Ovary (tissue), 9 donors: Measurements from ENCODE around the gene MYRIP. TPM values are rescaled to one million over a fixed set of nuclear protein-coding genes. Genes with fewer than 3 reads are reported as not detected.

Experiments
- DNase-seq, 5 donors: peaks; one replicate each; pipeline ENCODE4 v3.0.0-alpha.2; 2019 to 2020
- H3K27ac ChIP-seq, 2 donors: fragments of 200-600 bp; one replicate each; pipeline versions ENCODE4 v1.5.1 to v1.8.0; 2019 to 2022
- H3K27me3 ChIP-seq: fragments of 200-600 bp; one replicate; pipeline ENCODE4 v1.8.0; 2022
- H3K36me3 ChIP-seq: fragments of 200-600 bp; sonication (generic); one replicate; pipeline ENCODE4 v1.5.1; 2019
- H3K4me1 ChIP-seq: one replicate; pipeline ENCODE4 v1.8.1; 2013; ENCODE audit warnings: mild to moderate bottlenecking, moderate library complexity; ENCODE audit not compliant: insufficient read depth
- H3K4me3 ChIP-seq: fragments of 200-600 bp; sonication (generic); one replicate; pipeline ENCODE4 v1.5.1; 2017
- H3K9me3 ChIP-seq, 2 donors: fragments of 200-600 bp in 1 of 2; sonication (generic) in 1 of 2; one replicate each; pipeline versions ENCODE4 v1.5.1 to v1.8.1; 2013 to 2019; ENCODE audit warnings: mild to moderate bottlenecking in 1 of 2, moderate library complexity in 1 of 2
- CTCF ChIP-seq, 3 donors: fragments of 450-650 bp in 2 of 3; fragments of 200-600 bp in 1 of 3; IDR thresholded peaks; one replicate each; pipeline versions ENCODE4 v1.5.1 to v1.8.0; 2016 to 2022; ENCODE audit warnings: antibody characterized with exemption in 3 of 3, mild to moderate bottlenecking in 1 of 3
- EP300 ChIP-seq: sonication (generic); formaldehyde crosslinking; IDR thresholded peaks from one replicate; pipeline ENCODE4 v1.6.1; 2017; ENCODE audit warnings: antibody characterized with exemption
- POLR2A ChIP-seq: fragments of 450-650 bp; IDR thresholded peaks from one replicate; pipeline ENCODE4 v1.6.1; 2017; ENCODE audit warnings: antibody characterized with exemption, mild to moderate bottlenecking, moderate library complexity
- WGBS, 3 donors: extraction: QIAGEN DNeasy Blood & Tissue Kit in 1 of 3; methylation state at CpG; one replicate each; pipeline versions ENCODE4 v1.1.5 to v1.1.7; 2013 to 2017; 5-methylcytosine and 5-hydroxymethylcytosine counted together
- intact Hi-C, 4 donors: fragments of 100-400 bp; cut with DNase I; formaldehyde crosslinking; loops; one replicate each; pipeline versions ENCODE4 v1.11.0 to v1.15.1; 2022 to 2023
- polyA plus RNA-seq, 2 donors: library from polyadenylated mRNA; stranded (reverse); fragments of 200-250 nt in 1 of 2; fragments of 350-450 nt in 1 of 2; fragmentation: Illumina TruSeq in 1 of 2; extraction: RNeasy Lipid Tissue Mini Kit (QIAGEN cat#74804) in 1 of 2; gene quantifications; one replicate each; pipeline ENCODE4 v1.2.3, GENCODE V29; 2013 to 2014
- total RNA-seq, 7 donors: library from RNA; depleted of rRNA in 2 of 7; stranded (reverse); fragments of >200 nt in 2 of 7; fragmentation: NEBNext Ultra II Directional in 3 of 7; extraction: Animal tissue kit (Norgen Biotek cat#: 25700) in 3 of 7; gene quantifications; one replicate each; pipeline versions ENCODE4 v1.1.0 to v1.2.4, GENCODE V29; 2016 to 2023
- donor health status: DM: no; HTN: no; CAD: no; lungs with moderate emphysema.
- donor health status: DM: no; HTN: no; CAD: no.
- donor health status: Bipolar disorder and iron deficiency.
- donor health status: DM: yes; HTN: yes; CAD: no.
- donor health status: DM: no; HTN: no; CAD: no.
- donor health status: DM: yes; HTN: yes; CAD: no.

MYRIP gene
- total and polyA plus RNA-seq, 9 donors = 2.8 to 8.4 (median 4.5) TPM

- TF ChIP-seq CTCF (IDR thresholded peaks at IDR 0.05) (no peak), POLR2A (no peak), EP300 (no peak)
- WGBS, 3 donors = 6% methylated on average over 26 of the region's 26 CpGs
- no peaks in the 10 kb centered on the region for H3K9me3 ChIP-seq
- H3K27me3 ChIP-seq = no peaks in the 10 kb centered on the region
- H3K27ac ChIP-seq = peak overlapping the region in 1 of 2 donors; percentile 13
- H3K4me1 ChIP-seq = peaks cover 4% of the 10 kb centered on the region
- peak overlapping the region; percentile 25 for H3K4me3 ChIP-seq
- H3K36me3 ChIP-seq = no peaks in the 10 kb centered on the region
- DNase-seq = peak; percentile 16 to 40 (median 32)
- intact Hi-C loops = no loop called here
Observed at GRCh38 chr3:39808467-39809180, 785 bp upstream of the MYRIP start.

GRCh38 chr3:39809995-39810595 is 686 bp downstream of the MYRIP start:
- no peaks in the 10 kb centered on the region for H3K9me3 ChIP-seq
- H3K4me3 ChIP-seq = peak overlapping the region; percentile 49
- peaks cover 4% of the 10 kb centered on the region for H3K4me1 ChIP-seq
- H3K27ac ChIP-seq = no peak overlapping the region
- no peaks in the 10 kb centered on the region for H3K36me3 ChIP-seq
- peak in 4 of 5 donors; percentile 13 to 37 (median 23) for DNase-seq
- no peak for TF ChIP-seq POLR2A
- no peak for TF ChIP-seq EP300
- no peak for TF ChIP-seq CTCF (IDR thresholded peaks at IDR 0.05)
- no peaks in the 10 kb centered on the region for H3K27me3 ChIP-seq
- 1% methylated on average over 26 to 48 of the region's 48 CpGs for WGBS, 3 donors
- intact Hi-C loops = no loop called here

GRCh38 chr3:39810647-39811161 is 1.3 kb downstream of the MYRIP start:
- TF ChIP-seq POLR2A (no peak), EP300 (no peak), CTCF (IDR thresholded peaks at IDR 0.05) (no peak)
- intact Hi-C loops = no loop called here

GRCh38 chr3:39811561-39811960 is 2.2 kb downstream of the MYRIP start:
- WGBS, 3 donors = 88 to 93% (median 93%) methylated on average over 9 of the region's 9 CpGs
- H3K9me3 ChIP-seq = no peaks in the 10 kb centered on the region
- DNase-seq = no peak
- no peak for TF ChIP-seq CTCF (IDR thresholded peaks at IDR 0.05)
- TF ChIP-seq EP300 = no peak
- no peak for TF ChIP-seq POLR2A
- H3K27me3 ChIP-seq = no peaks in the 10 kb centered on the region
- H3K4me1 ChIP-seq = peaks cover 4% of the 10 kb centered on the region
- intact Hi-C loops = no loop called here
- no peak overlapping the region for H3K4me3 ChIP-seq
- H3K36me3 ChIP-seq = no peaks in the 10 kb centered on the region
- H3K27ac ChIP-seq = no peak overlapping the region

More at GRCh38 chr3:39810647-39811161, 1.3 kb downstream of the MYRIP start:
- Histone ChIP-seq H3K4me3 (peak overlapping the region; percentile 49), H3K27ac (no peak overlapping the region), H3K27me3 (no peaks in the 10 kb centered on the region), H3K4me1 (peaks cover 4% of the 10 kb centered on the region), H3K9me3 (no peaks in the 10 kb centered on the region), H3K36me3 (no peaks in the 10 kb centered on the region)
- WGBS, 3 donors = 29 to 36% (median 34%) methylated on average over 16 of the region's 16 CpGs
- DNase-seq = no peak
